ENCODE data around the gene PRKCH. TPM values are rescaled to one million over a fixed set of nuclear protein-coding genes. Genes with fewer than 3 reads are reported as not detected.

PRKCH gene
- total and polyA plus RNA-seq, 10 of the 15 experiments (the other 5 are each of a cell fraction or from before 2014, with no cell fraction given) = 10.7 to 140 (median 33.2) TPM

- 83% methylated on average over 1 of the region's 1 CpG for WGBS (ENCODE audit: insufficient coverage, insufficient replicate concordance, low lambda C conversion rate, missing lambda C conversion rate)
- SMC1A ChIA-PET (ENCODE audit: uncharacterized antibody, unreplicated experiment) = interaction anchor here (0.9 to 4.1 kb wide), 7 partner anchors 9 to 244 kb away, joined by 3 to 27 read pairs (median 3); partner anchors contain the start of gene SNAPC1
- Histone ChIP-seq H3K79me2 (ENCODE audit: control insufficient read depth, insufficient read depth, low read length) (no peaks in the 10 kb centered on the region), H3K4me2 (ENCODE audit: control insufficient read depth, insufficient read depth) (no peak overlapping the region), H3K4me1 (ENCODE audit: control insufficient read depth, insufficient read depth, low read length) (peaks cover 15% of the 10 kb centered on the region), H3K4me3 (no peak overlapping the region), H3K27me3 (replicated peaks in 1 of 2; ENCODE audit: control insufficient read depth in 2 of 2, insufficient read depth in 2 of 2, low read length in 1 of 2) (no peaks in the 10 kb centered on the region), H3K9me3 (replicated peaks; ENCODE audit: control insufficient read depth, insufficient read depth, low read length) (no peaks in the 10 kb centered on the region), H3K36me3 (ENCODE audit: control insufficient read depth in 2 of 2, insufficient read depth in 2 of 2, low read length in 1 of 2) (peaks cover 0 to 10% of the 10 kb centered on the region in 2 experiments; a peak in 2 of 4 replicates), H2AFZ (ENCODE audit: control insufficient read depth, low read depth, low read length) (no peak overlapping the region), H3K9ac (ENCODE audit: control insufficient read depth, insufficient read depth, low read length) (no peak overlapping the region), H3K27ac (ENCODE audit: control insufficient read depth, insufficient read depth) (no peak overlapping the region), H4K20me1 (ENCODE audit: control insufficient read depth, insufficient read depth) (no peaks in the 10 kb centered on the region)
- CTCF ChIA-PET = interaction anchor here (0.6 to 1.5 kb wide), 6 partner anchors 12 to 315 kb away, joined by 3 to 9 read pairs (median 3); no protein-coding TSS in a partner anchor
- RAD21 ChIA-PET (ENCODE audit: unreplicated experiment) = interaction anchor here (0.5 to 3.9 kb wide), 2 partner anchors 19 to 1246 kb away, joined by 7 to 30 read pairs; no protein-coding TSS in a partner anchor
- POLR2A ChIA-PET = no interaction called here
- no peak for FAIRE-seq
- no peak for ATAC-seq
- intact Hi-C loops (cut with micrococcal nuclease; ENCODE audit: unreplicated experiment) (no loop called here), in situ Hi-C loops (cut with MboI) (no loop called here)
- DNase-seq (ENCODE audit: low read depth, low spot score) = no peak
- no TSS peak for BruUV-seq (replicated peaks)
- TF ChIP-seq ZNF217 (IDR thresholded peaks at IDR 0.05) (no peak), RB1 (IDR thresholded peaks at IDR 0.05; ENCODE audit: borderline replicate concordance) (no peak), HSF1 (IDR thresholded peaks at IDR 0.05; ENCODE audit: low read depth, low read length) (no peak), RBBP5 (conservative IDR thresholded peaks at IDR 0.05) (no peak), SUPT20H (IDR thresholded peaks at IDR 0.05; ENCODE audit: borderline replicate concordance, control insufficient read depth, low read depth, low read length) (no peak), RCOR1 (conservative IDR thresholded peaks at IDR 0.05; ENCODE audit: low read depth, low read length) (no peak), MLLT1 (IDR thresholded peaks at IDR 0.05) (no peak), MXI1 (IDR thresholded peaks at IDR 0.05; ENCODE audit: low read depth, low read length) (no peak), BHLHE40 (IDR thresholded peaks at IDR 0.05; ENCODE audit: borderline replicate concordance in 1 of 2, low read depth in 2 of 2, low read length in 1 of 2) (no peak), BCL3 (IDR thresholded peaks at IDR 0.05; ENCODE audit: borderline replicate concordance, insufficient read depth, low read depth, low read length, poor library complexity, severe bottlenecking) (no peak), PRDM15 (CRISPR knock-in tag; IDR thresholded peaks at IDR 0.05) (no peak), HDAC2 (IDR thresholded peaks at IDR 0.05) (no peak), ZNF24 (IDR thresholded peaks at IDR 0.05) (no peak), NR2C2 (IDR thresholded peaks at IDR 0.05; ENCODE audit: borderline replicate concordance, control insufficient read depth, insufficient read length, low read depth) (no peak)
- TF ChIP-seq, protein P1, sequence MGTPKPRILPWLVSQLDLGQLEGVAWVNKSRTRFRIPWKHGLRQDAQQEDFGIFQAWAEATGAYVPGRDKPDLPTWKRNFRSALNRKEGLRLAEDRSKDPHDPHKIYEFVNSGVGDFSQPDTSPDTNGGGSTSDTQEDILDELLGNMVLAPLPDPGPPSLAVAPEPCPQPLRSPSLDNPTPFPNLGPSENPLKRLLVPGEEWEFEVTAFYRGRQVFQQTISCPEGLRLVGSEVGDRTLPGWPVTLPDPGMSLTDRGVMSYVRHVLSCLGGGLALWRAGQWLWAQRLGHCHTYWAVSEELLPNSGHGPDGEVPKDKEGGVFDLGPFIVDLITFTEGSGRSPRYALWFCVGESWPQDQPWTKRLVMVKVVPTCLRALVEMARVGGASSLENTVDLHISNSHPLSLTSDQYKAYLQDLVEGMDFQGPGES (IDR thresholded peaks at IDR 0.05) = no peak
These were observed 200.4 kb downstream of the PRKCH start for GRCh38 chr14:61521773-61522172.

Data from GM12878 (cell line).